Breast epithelium (tissue), 3 donors: ENCODE measurements around the gene SAAL1.

ENCODE experiments used
- POLR2A ChIP-seq: fragments of 450-650 bp; IDR thresholded peaks from one replicate; pipeline ENCODE4 v1.6.1; 2016; ENCODE audit warnings: antibody characterized with exemption, mild to moderate bottlenecking, moderate library complexity
- POLR2AphosphoS5 ChIP-seq, 3 donors: sonication (generic); formaldehyde crosslinking; IDR thresholded peaks; one replicate each; pipeline ENCODE4 v1.6.1; 2017; ENCODE audit warnings: antibody characterized with exemption in 3 of 3
- TF ChIP-seq, protein P1 (sequence below), 3 donors: fragments of 450-650 bp; IDR thresholded peaks; one replicate each; pipeline ENCODE4 v1.5.1; 2016 to 2017; ENCODE audit warnings: antibody characterized with exemption in 3 of 3, mild to moderate bottlenecking in 3 of 3, moderate library complexity in 3 of 3

DNA sequence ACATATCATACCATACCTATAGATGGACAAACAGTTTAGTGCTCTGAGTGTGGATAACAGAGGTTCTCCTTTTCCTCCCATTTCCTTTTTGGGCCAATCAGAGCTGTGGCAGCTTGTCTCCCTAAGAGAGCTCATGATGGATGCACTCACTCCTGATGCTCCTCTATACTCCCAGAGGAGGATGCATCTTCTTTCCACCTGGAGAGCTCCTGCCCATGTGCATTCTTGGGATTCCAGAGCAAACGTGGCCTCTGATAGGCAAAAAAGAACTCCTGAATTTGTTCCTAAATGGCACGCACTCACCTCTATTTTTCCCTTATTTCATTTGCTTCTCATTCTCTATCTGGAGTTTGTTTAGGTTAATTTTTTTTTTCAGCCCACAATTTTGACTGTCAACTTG lies 29.4 kb upstream of the SAAL1 start:
- TF ChIP-seq POLR2A = no peak
- TF ChIP-seq POLR2AphosphoS5 (IDR thresholded peaks at IDR 0.05) = no peak
- TF ChIP-seq, protein P1, sequence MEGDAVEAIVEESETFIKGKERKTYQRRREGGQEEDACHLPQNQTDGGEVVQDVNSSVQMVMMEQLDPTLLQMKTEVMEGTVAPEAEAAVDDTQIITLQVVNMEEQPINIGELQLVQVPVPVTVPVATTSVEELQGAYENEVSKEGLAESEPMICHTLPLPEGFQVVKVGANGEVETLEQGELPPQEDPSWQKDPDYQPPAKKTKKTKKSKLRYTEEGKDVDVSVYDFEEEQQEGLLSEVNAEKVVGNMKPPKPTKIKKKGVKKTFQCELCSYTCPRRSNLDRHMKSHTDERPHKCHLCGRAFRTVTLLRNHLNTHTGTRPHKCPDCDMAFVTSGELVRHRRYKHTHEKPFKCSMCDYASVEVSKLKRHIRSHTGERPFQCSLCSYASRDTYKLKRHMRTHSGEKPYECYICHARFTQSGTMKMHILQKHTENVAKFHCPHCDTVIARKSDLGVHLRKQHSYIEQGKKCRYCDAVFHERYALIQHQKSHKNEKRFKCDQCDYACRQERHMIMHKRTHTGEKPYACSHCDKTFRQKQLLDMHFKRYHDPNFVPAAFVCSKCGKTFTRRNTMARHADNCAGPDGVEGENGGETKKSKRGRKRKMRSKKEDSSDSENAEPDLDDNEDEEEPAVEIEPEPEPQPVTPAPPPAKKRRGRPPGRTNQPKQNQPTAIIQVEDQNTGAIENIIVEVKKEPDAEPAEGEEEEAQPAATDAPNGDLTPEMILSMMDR (IDR thresholded peaks at IDR 0.05) = no peak
